LoVo (cell line): Measurements from ENCODE around the gene TSGA10IP.

ENCODE experiments used
- DNase-seq: peaks from one replicate; pipeline ENCODE4 v3.0.0-alpha.2; 2016; ENCODE audit warnings: low spot score

The TSGA10IP gene

DNA sequence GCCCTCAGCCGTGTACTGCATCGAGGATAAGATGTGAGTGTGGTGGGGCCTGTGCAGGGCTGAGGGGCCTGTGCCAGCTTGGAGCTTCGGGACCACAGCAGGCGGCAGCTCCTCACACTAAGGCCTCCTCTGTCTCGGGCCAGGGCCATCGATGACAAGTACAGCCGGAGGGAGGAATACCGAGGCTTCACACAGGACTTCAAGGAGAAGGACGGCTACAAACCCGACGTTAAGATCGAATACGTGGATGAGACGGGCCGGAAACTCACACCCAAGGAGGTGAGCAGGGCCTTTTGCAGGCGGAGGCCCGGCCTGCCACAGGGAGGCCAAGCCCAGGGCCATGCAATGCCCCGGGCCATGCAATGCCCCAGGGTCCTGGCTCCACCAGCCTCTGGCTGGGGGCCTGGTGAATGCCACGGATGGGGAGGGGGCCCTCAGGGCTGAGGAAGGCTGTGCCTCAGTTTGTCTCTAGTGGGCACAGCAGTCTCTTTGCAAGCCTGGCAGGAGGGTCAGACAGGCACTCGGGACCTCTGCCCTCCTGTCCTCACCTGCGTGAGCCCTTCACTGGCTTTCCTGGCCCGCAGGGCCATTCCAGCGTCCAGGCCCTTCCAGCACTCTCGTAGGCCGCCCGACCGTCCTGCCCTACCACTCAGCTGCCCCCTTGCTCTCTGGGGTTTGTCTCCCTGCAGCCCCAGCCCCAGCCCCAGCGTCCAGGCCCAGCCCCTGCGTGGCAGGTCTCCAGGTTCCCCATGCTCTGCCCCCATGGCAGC, 32.5 kb downstream of the TSGA10IP start:
- no peak for DNase-seq

DNA sequence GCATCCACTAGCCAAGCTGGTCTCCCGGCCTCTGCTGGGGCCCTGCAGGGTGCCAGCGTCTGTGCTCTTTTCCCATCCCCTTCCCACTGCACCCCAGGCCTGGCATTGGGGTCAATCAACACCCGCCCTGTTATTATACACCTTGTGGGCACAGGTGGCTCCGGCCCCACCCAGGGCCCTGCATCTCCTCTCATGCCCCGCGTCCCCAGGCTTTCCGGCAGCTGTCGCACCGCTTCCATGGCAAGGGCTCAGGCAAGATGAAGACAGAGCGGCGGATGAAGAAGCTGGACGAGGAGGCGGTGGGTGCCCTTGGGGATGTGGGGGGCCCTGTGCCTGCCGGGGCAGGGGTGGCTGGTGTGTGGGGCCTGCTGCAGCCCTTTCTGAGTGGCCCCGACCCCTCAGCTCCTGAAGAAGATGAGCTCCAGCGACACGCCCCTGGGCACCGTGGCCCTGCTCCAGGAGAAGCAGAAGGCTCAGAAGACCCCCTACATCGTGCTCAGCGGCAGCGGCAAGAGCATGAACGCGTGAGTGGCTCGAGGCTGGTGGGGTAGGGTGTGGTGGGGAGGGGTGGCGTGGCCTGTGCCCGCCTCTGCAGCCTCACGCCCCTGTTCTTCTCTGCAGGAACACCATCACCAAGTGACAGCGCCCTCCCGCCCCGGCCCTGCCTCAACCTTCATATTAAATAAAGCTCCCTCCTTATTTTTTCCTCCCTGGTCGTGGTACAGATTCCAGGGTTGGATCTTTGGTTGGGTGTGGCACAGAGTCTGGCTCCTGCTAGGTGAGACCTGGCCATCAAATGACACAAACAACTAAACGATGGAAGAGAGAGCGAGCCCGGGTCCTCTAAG, 33.3 kb downstream of the TSGA10IP start:
- no peak for DNase-seq

DNA sequence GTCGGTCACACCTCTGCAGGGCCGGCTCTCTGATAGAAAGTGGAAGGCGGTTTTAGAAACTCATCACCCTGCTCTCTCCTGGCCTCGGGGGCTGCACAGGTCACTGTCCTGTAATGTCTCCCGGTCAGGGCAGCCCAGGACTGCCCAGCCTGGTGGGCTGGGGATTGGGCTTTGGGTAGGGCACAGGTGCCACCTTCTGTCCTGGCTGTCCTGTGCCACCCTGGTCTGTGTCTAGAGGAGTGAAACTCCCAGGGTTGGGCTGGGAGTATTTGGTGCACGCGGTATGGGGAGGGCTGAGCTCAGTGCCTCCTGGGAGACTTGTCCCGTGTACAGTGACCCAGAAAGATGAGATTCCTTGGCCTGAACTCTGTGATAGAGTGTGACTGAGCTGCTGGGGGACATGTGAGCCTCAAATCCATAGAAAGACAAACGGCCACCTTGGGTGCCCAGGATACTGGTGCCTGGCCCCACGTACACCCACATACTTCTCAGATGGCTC, 34.0 kb downstream of the TSGA10IP start:
- DNase-seq: no peak

DNA sequence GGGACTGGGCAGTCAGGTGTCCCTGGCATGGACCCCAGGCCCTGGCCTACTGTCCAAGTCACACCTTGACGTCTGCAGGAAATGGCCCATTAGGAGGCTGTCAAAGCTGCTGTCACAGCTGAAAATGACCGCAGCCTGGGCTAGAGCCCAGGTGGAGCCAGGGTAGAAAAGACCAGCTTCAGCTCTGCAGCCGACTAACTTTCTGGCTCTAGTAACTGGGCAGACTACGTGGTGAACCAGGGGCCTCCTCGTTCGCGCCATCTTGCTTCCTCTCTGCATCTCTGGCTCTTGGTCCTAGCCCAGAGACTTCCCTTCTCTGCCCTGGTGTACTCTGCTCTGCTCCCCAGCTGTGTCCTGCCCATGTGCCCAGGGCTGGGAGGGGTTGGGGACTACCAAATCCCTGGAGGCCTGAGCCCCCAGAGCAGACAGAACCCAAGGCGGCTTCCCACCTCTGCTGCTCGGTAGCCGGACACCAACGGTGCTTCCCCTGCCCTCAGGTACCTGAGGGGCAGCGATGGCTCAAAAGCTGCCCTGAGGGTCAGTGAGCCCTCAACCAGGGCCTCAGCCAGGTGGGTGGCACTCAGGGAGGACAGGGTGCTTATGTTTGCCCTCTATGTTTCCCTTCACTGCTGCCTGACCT, 35.9 kb downstream of the TSGA10IP start:
- no peak for DNase-seq

DNA sequence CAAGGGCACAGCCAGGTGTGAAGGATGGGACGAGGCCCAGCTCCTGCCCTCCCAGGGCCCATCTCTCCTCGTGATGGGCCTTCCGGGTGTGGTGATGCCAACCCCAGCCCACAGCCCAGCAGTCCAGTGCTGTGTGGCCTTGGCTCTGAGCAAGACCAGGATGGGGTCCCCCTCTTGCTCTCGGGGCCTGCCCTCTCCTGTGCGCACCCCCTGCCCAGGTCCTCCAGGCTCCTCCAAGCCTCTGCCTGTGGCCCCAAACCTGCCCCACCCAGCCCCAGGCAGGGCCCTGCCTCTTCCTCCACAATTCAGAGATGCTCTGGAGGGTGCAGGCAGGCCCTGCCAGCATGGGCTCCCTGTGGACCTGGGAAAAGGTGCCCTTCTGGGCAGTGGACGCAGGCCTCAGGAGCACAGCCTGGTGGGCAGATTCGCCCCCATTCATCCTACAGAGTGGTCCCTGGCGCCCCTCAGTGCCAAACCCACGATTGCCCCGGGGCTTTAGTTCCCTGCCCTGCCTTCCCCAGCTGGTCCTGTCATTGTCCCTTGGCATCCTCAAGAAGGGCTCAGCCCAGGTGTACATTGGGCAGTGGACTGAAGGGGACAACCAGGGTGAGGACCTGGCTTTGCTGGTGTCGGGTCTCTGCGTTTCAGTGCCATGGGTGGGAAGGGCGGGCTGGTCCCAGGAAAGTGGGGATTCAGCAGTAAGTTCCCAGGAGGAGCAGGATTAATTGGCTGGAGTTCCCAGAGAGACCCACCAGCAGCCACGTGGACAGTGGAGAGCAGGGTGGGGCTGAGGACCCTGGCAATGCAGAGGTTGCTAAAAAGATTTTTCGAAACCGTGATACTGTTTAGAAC, 36.9 kb downstream of the TSGA10IP start:
- DNase-seq: no peak

DNA sequence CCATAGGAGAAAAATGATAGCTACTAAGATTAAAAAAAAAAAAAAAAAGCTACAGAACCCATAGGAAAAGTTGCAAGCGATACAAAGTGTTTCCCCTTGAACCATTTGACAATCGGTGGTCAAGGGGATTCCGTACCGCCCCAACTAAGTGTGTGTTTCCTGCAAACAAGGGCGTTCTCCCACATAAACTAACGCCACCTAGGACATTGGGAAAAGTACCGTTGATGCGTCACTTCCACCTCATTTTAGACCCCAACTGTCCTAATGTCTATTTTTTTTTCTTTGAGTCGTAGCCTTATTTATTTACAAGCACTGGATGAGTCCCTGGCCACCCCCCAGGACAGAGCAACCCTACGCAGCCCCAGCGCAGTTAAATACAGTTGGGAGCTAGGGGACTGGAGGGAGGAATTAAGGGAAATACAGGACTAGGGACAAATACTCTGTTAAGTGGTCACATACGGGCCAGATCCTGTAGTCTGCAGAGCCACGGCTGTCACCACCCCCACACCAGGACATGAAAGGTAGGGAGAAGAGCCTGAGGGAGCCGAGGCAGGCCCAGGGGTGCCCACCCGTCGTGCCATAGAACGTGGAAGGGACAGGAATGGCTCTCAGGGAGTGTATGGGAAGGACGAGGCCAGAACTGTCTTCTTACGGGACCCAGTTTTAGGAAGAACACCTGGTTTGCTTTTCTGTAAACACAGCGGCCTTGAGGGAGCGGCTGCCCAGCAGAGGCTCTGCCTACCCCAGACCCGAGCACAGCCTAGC, 37.7 kb downstream of the TSGA10IP start:
- DNase-seq: no peak

DNA sequence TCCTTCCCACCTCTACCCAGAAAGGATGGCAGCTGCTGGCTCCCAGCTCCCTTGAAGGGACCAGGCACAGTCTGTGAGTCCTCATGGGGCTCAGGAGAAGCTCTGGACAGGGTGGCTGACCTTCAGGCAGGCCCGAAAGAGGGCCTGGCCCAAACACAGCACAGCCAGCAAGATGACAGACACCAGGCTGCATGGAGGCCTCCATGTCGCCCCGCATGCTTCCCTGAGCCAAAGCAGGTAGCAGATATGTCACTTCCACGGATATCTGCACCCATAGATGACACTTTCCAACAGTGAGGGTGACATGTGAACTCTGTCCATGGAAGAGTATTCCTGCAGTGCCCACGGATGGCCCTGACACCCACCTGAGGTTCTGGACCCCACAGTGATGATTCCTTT, 38.3 kb downstream of the TSGA10IP start:
- no peak for DNase-seq

DNA sequence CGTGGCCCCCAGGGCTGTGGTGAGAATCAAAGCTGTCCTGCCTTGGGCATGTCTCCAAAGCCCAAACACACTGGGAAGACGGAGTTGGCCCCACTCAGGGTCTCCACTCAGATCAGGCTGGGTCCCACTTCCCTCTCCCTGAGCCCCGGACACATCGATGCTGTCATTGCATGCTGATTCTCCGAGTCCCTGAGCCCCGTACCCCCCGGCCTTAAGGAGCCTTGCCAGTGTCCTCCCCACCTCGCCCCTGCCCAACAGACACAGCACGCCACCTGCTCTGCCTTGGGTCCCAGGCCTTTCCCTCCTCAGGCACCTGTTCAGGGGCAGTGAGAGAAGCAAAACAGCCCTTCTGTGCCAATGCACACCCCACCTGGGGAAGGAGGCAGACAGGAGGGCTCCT, 42.1 kb downstream of the TSGA10IP start:
- no peak for DNase-seq

DNA sequence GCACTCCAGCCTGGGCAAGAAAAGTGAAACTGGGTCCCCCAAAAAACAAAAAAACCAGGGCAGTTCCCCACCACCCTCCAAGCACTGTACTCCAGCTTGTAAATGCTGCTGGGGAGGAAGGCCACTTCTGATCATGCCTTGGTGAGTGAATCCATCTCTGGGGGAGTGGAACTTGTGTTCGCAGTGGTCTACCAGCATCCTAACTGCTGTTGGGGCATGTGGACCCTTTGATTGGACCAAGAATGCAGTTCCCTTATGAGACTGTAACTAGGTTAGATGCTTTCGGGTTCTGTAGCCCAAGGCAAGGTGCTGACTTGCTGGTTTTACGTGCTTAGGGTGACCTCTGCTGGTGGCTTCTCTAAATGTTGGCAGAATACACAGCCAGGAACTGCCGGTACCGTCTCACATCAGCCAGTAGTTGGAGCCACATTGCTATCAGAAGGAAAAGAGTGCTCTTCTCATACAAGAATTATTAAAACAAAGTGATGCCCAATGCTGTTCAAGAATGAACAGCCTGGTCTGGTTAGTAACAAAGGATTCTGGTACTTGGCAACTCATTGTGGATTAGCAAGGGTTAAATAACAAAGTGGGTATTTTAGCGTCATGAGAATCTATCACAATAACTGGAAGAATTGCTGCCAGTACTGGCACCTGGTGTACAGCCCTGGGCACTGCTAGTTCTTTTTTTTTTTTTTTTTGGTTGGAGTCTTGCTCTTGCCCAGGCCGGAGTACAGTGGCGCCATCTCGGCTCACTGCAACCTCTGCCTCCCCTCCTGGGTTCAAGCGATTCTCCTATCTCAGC, 43.7 kb downstream of the TSGA10IP start:
- peak; percentile 90 for DNase-seq

DNA sequence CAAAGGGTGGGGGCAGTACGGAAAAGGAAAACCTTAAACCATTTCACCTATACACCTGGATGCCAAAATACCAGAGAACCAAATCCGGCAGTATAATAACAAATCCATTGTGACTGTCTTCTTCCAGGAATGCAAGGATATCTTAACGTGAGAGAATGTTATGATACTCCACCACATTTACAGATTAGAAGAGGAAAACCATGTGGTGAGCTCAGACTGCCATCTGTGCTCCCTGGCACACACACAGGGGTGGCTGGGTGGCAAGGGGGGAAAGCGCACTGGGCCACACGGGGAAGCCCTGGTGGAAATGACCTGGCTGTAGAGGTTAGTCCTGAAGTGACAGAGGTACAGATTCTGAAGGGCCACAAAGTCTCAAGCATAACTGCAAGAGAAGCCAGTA, 46.8 kb downstream of the TSGA10IP start:
- DNase-seq: no peak

DNA sequence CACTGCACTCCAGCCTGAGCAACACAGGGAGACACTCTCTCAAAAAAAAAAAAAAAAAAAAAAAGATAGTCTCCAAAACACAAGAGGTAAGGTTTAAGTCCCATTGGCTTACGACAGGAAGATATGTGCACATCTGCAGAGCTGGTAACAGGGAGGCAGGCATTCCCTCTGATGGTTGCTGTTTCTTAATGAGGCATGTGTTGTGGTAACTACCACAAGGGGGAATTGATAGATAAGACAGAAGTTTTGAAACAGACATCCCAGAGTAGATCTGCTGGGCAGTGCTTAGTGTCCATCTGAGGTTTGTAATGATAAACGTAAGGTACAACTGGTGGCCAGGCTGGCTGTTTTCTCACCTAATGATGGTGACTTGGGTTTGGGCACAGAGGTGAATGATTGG, 52.0 kb downstream of the TSGA10IP start:
- DNase-seq: no peak

DNA sequence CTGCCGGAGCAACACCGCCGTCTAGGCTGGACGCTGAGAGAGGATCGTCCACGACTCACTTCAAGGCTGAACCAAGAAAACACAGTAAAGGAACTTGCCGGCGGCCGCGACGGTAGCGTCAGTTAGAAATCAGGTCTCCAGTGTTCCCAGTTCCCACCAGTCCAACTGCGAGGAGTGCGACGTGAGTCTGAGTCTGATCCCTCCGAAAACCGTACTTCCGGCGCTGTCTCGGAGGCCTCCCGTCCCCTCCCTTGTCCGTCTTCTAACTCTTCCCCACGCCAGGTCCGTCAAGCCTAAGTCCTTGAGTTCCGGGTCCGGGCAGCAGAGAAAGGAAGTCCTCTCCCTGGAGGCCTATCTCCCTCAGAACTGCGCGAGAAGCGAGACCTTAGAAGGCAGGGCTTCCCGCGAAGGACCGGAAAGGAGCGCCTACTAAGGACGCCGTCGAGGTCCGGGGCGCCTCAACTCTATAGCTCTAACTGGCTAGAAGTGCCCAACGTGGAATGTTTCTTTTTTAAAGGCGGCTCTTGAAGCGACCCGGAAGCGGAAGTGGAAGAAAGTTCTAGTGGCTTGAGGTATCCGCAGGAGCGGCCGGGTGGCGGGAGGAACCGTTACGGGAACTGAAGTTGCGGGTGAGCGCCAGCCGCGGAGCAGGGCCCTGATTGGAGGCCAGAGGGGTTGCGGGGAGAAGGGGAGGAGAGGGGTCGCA, 56.8 kb downstream of the TSGA10IP start, which contains the start of the genes BANF1 and EIF1AD:
Gene BANF1, plus strand, starts transcription at position 562 of the 706 bp plus-strand sequence. CDS start 748 bp downstream, outside the sequence.
Gene EIF1AD, minus strand, starts transcription at position 216 of the 706 bp plus-strand sequence. CDS start 1,768 bp downstream, outside the sequence.
- DNase-seq: peak; percentile 96

DNA sequence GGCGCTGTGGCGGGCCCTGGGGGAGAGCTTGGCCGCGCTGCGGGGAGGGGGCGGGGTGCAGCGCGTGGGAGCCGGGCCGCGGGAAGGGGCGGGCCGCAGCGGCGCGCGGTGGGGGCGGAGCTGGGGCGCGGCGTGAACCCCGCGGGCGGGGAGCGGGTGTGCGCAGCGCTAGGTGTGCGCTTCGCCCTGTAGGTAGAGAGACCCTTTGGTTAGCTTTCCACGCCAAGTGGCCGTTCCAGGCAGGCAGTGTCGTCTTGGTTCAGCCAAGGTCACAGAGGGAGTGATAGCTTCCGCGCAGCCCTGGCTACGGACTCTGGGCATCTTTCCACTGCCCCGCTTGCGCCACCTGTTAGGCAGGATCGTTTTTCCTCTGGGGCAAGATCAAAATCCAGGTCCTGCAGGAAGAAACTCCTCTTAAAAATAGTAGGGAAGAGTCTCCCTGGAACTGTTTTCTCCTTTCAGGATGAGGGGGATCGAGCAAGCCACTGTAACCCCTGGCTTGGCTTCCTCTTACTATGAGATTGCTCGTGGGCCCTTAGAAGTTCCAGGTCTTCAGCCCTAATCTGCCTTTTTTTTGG, 57.5 kb downstream of the TSGA10IP start:
- peak; percentile 56 for DNase-seq

DNA sequence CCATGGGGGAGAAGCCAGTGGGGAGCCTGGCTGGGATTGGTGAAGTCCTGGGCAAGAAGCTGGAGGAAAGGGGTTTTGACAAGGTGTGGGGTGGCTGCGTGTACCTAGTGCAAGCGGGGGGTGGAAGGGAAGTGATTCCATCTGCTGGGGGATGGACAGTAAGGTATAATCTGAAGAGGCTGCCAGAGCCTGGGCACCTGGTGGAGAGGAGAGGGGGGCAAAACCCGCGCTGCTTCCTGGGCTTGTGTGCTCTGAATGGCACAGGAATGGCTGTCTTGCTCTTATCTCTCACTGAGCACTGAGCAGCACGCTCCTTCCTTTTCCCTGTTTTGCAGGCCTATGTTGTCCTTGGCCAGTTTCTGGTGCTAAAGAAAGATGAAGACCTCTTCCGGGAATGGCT, 58.0 kb downstream of the TSGA10IP start:
- no peak for DNase-seq

DNA sequence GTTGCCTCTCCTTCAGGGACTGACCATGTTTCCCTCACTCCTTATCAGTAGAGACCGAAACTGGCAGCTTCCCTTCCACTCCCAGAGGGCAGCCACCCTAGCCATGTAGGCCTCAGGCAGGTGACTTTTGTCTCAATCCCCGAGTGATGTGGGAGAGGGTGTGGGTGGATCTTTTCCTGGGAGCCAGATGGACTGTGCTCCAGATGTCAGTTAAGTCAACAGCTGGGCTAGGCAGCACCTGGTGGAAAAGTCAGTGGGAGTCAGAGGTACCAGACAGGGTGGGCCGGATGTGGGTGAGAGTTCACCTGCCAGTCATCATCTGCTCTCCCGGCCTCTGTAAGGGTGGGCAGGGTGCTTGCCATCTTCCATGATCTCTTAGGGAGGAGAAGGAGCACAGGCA, 58.9 kb downstream of the TSGA10IP start:
- DNase-seq: no peak

DNA sequence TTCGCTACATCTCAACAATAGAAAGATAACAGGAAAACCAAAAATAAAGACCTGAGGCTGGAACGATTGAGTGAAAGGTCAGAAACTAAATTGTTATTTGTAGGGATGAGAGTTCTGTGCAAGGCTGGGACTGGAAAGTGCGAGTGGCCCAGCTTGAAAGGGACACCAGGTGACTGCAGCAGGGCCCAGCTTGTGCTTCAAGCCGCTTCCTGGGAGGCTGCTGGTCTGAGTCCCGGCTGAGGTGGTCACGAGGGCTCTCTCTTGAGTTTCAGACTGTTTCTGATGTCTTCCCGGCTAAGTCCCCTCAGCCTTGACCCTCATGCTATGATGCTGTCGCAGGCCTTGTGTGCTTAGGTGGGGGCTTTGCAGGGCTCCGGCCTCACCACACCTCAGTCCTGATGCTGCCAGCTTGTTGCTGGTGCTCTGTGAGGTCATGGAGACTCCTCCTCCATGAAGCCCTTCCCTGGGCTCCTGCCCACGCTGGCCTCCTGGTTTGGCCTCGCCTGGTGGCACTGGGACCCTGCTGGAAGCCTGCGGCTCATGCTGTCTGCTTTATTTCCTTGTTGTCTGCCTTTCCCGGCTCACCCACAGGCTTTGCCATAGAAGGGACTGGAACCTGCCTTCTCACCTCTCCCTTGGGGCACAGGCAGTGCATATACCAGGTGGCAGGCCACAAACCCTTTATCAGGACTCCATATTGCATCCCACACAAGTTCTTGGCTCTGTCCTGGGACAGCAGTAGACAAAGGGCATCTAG, 61.0 kb downstream of the TSGA10IP start:
- no peak for DNase-seq

DNA sequence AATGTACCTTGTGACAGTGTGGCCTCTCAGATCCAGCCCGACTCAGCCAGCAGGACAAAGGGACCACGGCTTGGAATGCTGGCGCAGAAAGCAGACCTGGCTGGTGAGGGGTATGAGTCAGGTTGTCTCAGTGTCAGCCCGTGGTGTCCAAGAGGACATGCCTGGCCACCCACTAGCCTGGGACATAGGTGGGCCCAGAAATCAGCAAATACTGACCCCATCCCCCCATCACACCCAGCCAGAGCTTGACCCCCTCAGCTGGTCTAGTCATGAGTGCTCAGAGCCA, 61.6 kb downstream of the TSGA10IP start:
- no peak for DNase-seq

DNA sequence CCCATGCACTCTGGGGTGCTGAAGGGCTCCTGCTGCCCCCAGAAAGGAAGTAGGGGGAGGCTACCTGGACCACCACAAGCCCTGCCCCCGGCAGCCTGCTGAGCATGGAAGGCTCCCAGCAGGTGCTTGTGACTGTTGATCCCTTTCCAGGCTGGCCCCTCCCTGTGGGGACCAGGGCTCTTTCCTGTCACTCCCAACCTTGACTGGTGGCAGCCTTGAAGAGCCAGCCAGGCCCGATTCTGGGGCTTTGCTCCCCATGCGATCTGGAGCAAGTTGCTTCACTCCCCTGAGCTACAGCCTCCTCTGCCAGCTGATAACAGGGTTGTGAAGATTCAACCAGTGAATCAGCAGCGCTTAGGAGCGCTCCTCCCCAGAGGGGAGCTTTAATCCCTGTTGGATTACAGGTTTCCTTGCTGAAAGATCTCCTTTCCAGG, 61.9 kb downstream of the TSGA10IP start:
- no peak for DNase-seq
